ENCODE results near the gene TEX36. TPM values are rescaled to one million over a fixed set of nuclear protein-coding genes. Genes with fewer than 3 reads are reported as not detected.

Gene TEX36
- total and polyA plus RNA-seq, 2 of the 13 experiments (the other 11 are each of a cell fraction or from before 2014, with no cell fraction given) = not detected

DNA sequence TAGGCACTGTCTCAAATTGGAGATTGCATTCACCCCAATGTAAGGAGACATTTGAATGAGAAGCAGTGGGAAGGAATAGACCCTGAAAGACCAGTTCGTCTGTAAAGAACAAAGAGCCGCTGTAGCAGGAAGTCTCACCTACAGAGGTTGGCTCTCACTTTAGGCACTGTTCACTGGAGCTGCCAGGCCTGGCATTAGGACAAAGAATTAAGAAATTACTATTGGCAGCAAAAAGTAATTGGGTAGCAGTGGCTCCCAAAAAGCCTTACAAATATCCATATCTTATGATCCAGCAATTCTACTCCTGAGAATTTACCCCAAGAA, 10.5 kb upstream of the TEX36 start:
- FAIRE-seq (no peak), ATAC-seq (no peak), DNase-seq (ENCODE audit: low spot score) (no peak)
- no peak overlapping the region for H3K9ac ChIP-seq (ENCODE audit: insufficient read depth, low read depth, low read length)
- no peaks in the 10 kb centered on the region for H3K4me1 ChIP-seq (ENCODE audit: insufficient read depth, low read length)
- H3K27ac ChIP-seq (ENCODE audit: extremely low read length, insufficient read depth, low read length) = no peak overlapping the region
- WGBS (ENCODE audit: low lambda C conversion rate) = 48% methylated on average over 2 of the region's 2 CpGs
- in situ Hi-C loops (cut with HindIII; ENCODE audit: extremely low pct_ligation_motif_present, low pct_unique_long_range_greater_than_20kb) (no loop called here), intact Hi-C loops (cut with micrococcal nuclease; ENCODE audit: unreplicated experiment) (no loop called here)
- no peaks in the 10 kb centered on the region for H3K36me3 ChIP-seq (replicated peaks in 1 of 2; ENCODE audit: control insufficient read depth in 1 of 2, insufficient read depth in 2 of 2, low read length in 2 of 2)
- no TSS peak for BruUV-seq (replicated peaks)
- no peak overlapping the region for H3K4me2 ChIP-seq (ENCODE audit: low read depth, low read length)
- no peak overlapping the region for H3K4me3 ChIP-seq (replicated peaks in 1 of 3; ENCODE audit: insufficient read depth in 1 of 3, low read depth in 2 of 3, low read length in 3 of 3)
- POLR2A ChIA-PET = no interaction called here
- H3K79me2 ChIP-seq (ENCODE audit: insufficient read depth, low read length) = no peaks in the 10 kb centered on the region
- CTCF ChIA-PET (ENCODE audit: low intra/inter-chr PET ratio, low total read pairs) = no interaction called here
- peaks cover 2 to 59% of the 10 kb centered on the region in 2 experiments for H3K27me3 ChIP-seq (ENCODE audit: control insufficient read depth in 1 of 2, insufficient read depth in 2 of 2, low read length in 2 of 2)
- TF ChIP-seq ZNF564 (CRISPR knock-in tag; IDR thresholded peaks at IDR 0.05) = no peak
- TF ChIP-seq HDAC6 (IDR thresholded peaks at IDR 0.05; ENCODE audit: low read depth, low read length) = no peak
- TF ChIP-seq SNAPC5 (CRISPR knock-in tag; IDR thresholded peaks at IDR 0.05; ENCODE audit: borderline replicate concordance) = no peak
- TF ChIP-seq FOXP4 (CRISPR knock-in tag; IDR thresholded peaks at IDR 0.05) = no peak
- TF ChIP-seq ZNF547 (CRISPR knock-in tag; IDR thresholded peaks at IDR 0.05) = no peak
- TF ChIP-seq, protein P1, sequence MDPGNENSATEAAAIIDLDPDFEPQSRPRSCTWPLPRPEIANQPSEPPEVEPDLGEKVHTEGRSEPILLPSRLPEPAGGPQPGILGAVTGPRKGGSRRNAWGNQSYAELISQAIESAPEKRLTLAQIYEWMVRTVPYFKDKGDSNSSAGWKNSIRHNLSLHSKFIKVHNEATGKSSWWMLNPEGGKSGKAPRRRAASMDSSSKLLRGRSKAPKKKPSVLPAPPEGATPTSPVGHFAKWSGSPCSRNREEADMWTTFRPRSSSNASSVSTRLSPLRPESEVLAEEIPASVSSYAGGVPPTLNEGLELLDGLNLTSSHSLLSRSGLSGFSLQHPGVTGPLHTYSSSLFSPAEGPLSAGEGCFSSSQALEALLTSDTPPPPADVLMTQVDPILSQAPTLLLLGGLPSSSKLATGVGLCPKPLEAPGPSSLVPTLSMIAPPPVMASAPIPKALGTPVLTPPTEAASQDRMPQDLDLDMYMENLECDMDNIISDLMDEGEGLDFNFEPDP (CRISPR knock-in tag; conservative IDR thresholded peaks at IDR 0.05) = no peak
- TF ChIP-seq ZNF446 (CRISPR knock-in tag; IDR thresholded peaks at IDR 0.05) = no peak
- no peak for TF ChIP-seq REL (CRISPR knock-in tag; conservative IDR thresholded peaks at IDR 0.05)
- no peak for TF ChIP-seq HMG20B (CRISPR knock-in tag; conservative IDR thresholded peaks at IDR 0.05)
- TF ChIP-seq BRF2 (CRISPR knock-in tag; IDR thresholded peaks at IDR 0.05) = no peak
- TF ChIP-seq ZNF234 (CRISPR knock-in tag; conservative IDR thresholded peaks at IDR 0.05) = no peak
- H2AFZ ChIP-seq (ENCODE audit: low read length) = no peak overlapping the region
- no peaks in the 10 kb centered on the region for H4K20me1 ChIP-seq (ENCODE audit: insufficient read depth, low read length)
- H3K9me3 ChIP-seq (ENCODE audit: low read length) = no peaks in the 10 kb centered on the region

Data from HepG2 (cell line).